ENCODE results near the gene CCBE1.

Gene CCBE1

GRCh38 chr18:59484131-59484530 is 213.1 kb downstream of the CCBE1 start:
- no peak overlapping the region for H2BK15ac ChIP-seq (ENCODE audit: low read depth, poor library complexity, severe bottlenecking)
- no peak overlapping the region for H2BK12ac ChIP-seq (ENCODE audit: low read length in 2 of 2)
- H3K4me3 ChIP-seq (ENCODE audit: insufficient read depth in 1 of 2, low read depth in 1 of 2, low read length in 2 of 2) = no peak overlapping the region
- no peaks in the 10 kb centered on the region for H3K36me3 ChIP-seq (ENCODE audit: control insufficient read depth in 1 of 2, insufficient read depth in 2 of 2, low read depth in 1 of 2, low read length in 2 of 2)
- no peak overlapping the region for H4K8ac ChIP-seq (ENCODE audit: low read length)
- no peak overlapping the region for H2AK5ac ChIP-seq (ENCODE audit: low read length, severe bottlenecking)
- no peak overlapping the region for H3K4ac ChIP-seq (ENCODE audit: low read depth in 1 of 2, low read length in 2 of 2)
- H3K4me1 ChIP-seq (ENCODE audit: control insufficient read depth, insufficient read depth, low read depth, low read length) = no peaks in the 10 kb centered on the region
- no peaks in the 10 kb centered on the region for H3K27me3 ChIP-seq (ENCODE audit: control insufficient read depth in 1 of 2, insufficient read depth in 1 of 2, low read length in 2 of 2)
- no peak overlapping the region for H3K23ac ChIP-seq (ENCODE audit: low read length in 2 of 2)
- no peak overlapping the region for H3K4me2 ChIP-seq (ENCODE audit: low read length, poor library complexity, severe bottlenecking)
- H3K14ac ChIP-seq (ENCODE audit: low read length in 2 of 2) = no peak overlapping the region
- H2BK5ac ChIP-seq (ENCODE audit: low read depth, low read length, poor library complexity, severe bottlenecking) = no peak overlapping the region
- H4K91ac ChIP-seq (ENCODE audit: low read length) = no peak overlapping the region
- no peak overlapping the region for H3K9ac ChIP-seq (ENCODE audit: low read length)
- H3K27ac ChIP-seq (ENCODE audit: low read length, poor library complexity, severe bottlenecking) = no peak overlapping the region
- no peaks in the 10 kb centered on the region for H3K79me1 ChIP-seq (replicated peaks; ENCODE audit: low read length, poor library complexity, severe bottlenecking)
- H3K18ac ChIP-seq (ENCODE audit: low read depth in 1 of 2, low read length in 2 of 2) = no peak overlapping the region
- no peak for DNase-seq
- no peak overlapping the region for H2BK120ac ChIP-seq (ENCODE audit: low read depth, low read length)
- H3K9me3 ChIP-seq (ENCODE audit: control insufficient read depth, low read length) = no peaks in the 10 kb centered on the region
- 42% methylated on average over 1 of the region's 4 CpGs for WGBS
- H2AFZ ChIP-seq (ENCODE audit: low read depth, low read length) = no peak overlapping the region

GRCh38 chr18:59481436-59481835 is 215.8 kb downstream of the CCBE1 start:
- DNase-seq = no peak

GRCh38 chr18:59479776-59480175 is 217.4 kb downstream of the CCBE1 start:
- Histone ChIP-seq H4K91ac (ENCODE audit: low read length) (no peak overlapping the region), H3K27me3 (ENCODE audit: control insufficient read depth in 1 of 2, insufficient read depth in 1 of 2, low read length in 2 of 2) (no peaks in the 10 kb centered on the region), H2BK15ac (ENCODE audit: low read depth, poor library complexity, severe bottlenecking) (no peak overlapping the region), H3K4me2 (ENCODE audit: low read length, poor library complexity, severe bottlenecking) (no peak overlapping the region), H3K36me3 (ENCODE audit: control insufficient read depth in 1 of 2, insufficient read depth in 2 of 2, low read depth in 1 of 2, low read length in 2 of 2) (no peaks in the 10 kb centered on the region), H2AFZ (ENCODE audit: low read depth, low read length) (no peak overlapping the region), H4K8ac (ENCODE audit: low read length) (no peak overlapping the region), H3K9me3 (ENCODE audit: control insufficient read depth, low read length) (no peaks in the 10 kb centered on the region), H2BK120ac (ENCODE audit: low read depth, low read length) (no peak overlapping the region), H3K23ac (ENCODE audit: low read length in 2 of 2) (no peak overlapping the region), H3K14ac (ENCODE audit: low read length in 2 of 2) (no peak overlapping the region), H3K4me1 (ENCODE audit: control insufficient read depth, insufficient read depth, low read depth, low read length) (no peaks in the 10 kb centered on the region), H3K79me1 (replicated peaks; ENCODE audit: low read length, poor library complexity, severe bottlenecking) (no peaks in the 10 kb centered on the region), H3K27ac (ENCODE audit: low read length, poor library complexity, severe bottlenecking) (no peak overlapping the region), H2AK5ac (ENCODE audit: low read length, severe bottlenecking) (no peak overlapping the region), H2BK5ac (ENCODE audit: low read depth, low read length, poor library complexity, severe bottlenecking) (no peak overlapping the region), H3K4ac (ENCODE audit: low read depth in 1 of 2, low read length in 2 of 2) (no peak overlapping the region), H3K4me3 (ENCODE audit: insufficient read depth in 1 of 2, low read depth in 1 of 2, low read length in 2 of 2) (no peak overlapping the region), H3K9ac (ENCODE audit: low read length) (no peak overlapping the region), H2BK12ac (ENCODE audit: low read length in 2 of 2) (no peak overlapping the region), H3K18ac (ENCODE audit: low read depth in 1 of 2, low read length in 2 of 2) (no peak overlapping the region)
- 100% methylated on average over 2 of the region's 2 CpGs for WGBS
- DNase-seq = no peak

More at GRCh38 chr18:59481436-59481835, 215.8 kb downstream of the CCBE1 start:
- no peak overlapping the region for H4K91ac ChIP-seq (ENCODE audit: low read length)
- H3K4ac ChIP-seq (ENCODE audit: low read depth in 1 of 2, low read length in 2 of 2) = no peak overlapping the region
- no peak overlapping the region for H3K14ac ChIP-seq (ENCODE audit: low read length in 2 of 2)
- no peak overlapping the region for H4K8ac ChIP-seq (ENCODE audit: low read length)
- H2BK120ac ChIP-seq (ENCODE audit: low read depth, low read length) = no peak overlapping the region
- no peaks in the 10 kb centered on the region for H3K9me3 ChIP-seq (ENCODE audit: control insufficient read depth, low read length)
- H2BK12ac ChIP-seq (ENCODE audit: low read length in 2 of 2) = no peak overlapping the region
- no peak overlapping the region for H2BK5ac ChIP-seq (ENCODE audit: low read depth, low read length, poor library complexity, severe bottlenecking)
- H3K18ac ChIP-seq (ENCODE audit: low read depth in 1 of 2, low read length in 2 of 2) = no peak overlapping the region
- WGBS = 70% methylated on average over 1 of the region's 3 CpGs
- H2AK5ac ChIP-seq (ENCODE audit: low read length, severe bottlenecking) = no peak overlapping the region
- no peaks in the 10 kb centered on the region for H3K36me3 ChIP-seq (ENCODE audit: control insufficient read depth in 1 of 2, insufficient read depth in 2 of 2, low read depth in 1 of 2, low read length in 2 of 2)
- no peak overlapping the region for H3K4me2 ChIP-seq (ENCODE audit: low read length, poor library complexity, severe bottlenecking)
- H3K4me3 ChIP-seq (ENCODE audit: insufficient read depth in 1 of 2, low read depth in 1 of 2, low read length in 2 of 2) = no peak overlapping the region
- H3K79me1 ChIP-seq (replicated peaks; ENCODE audit: low read length, poor library complexity, severe bottlenecking) = no peaks in the 10 kb centered on the region
- no peak overlapping the region for H2AFZ ChIP-seq (ENCODE audit: low read depth, low read length)
- no peak overlapping the region for H2BK15ac ChIP-seq (ENCODE audit: low read depth, poor library complexity, severe bottlenecking)
- no peak overlapping the region for H3K27ac ChIP-seq (ENCODE audit: low read length, poor library complexity, severe bottlenecking)
- H3K9ac ChIP-seq (ENCODE audit: low read length) = no peak overlapping the region
- H3K23ac ChIP-seq (ENCODE audit: low read length in 2 of 2) = no peak overlapping the region
- no peaks in the 10 kb centered on the region for H3K4me1 ChIP-seq (ENCODE audit: control insufficient read depth, insufficient read depth, low read depth, low read length)
- no peaks in the 10 kb centered on the region for H3K27me3 ChIP-seq (ENCODE audit: control insufficient read depth in 1 of 2, insufficient read depth in 1 of 2, low read length in 2 of 2)

GRCh38 chr18:59478591-59478990 is 218.6 kb downstream of the CCBE1 start:
- H2BK12ac ChIP-seq (ENCODE audit: low read length in 2 of 2) = no peak overlapping the region
- no peak overlapping the region for H3K4me3 ChIP-seq (ENCODE audit: insufficient read depth in 1 of 2, low read depth in 1 of 2, low read length in 2 of 2)
- H3K4me1 ChIP-seq (ENCODE audit: control insufficient read depth, insufficient read depth, low read depth, low read length) = no peaks in the 10 kb centered on the region
- no peaks in the 10 kb centered on the region for H3K36me3 ChIP-seq (ENCODE audit: control insufficient read depth in 1 of 2, insufficient read depth in 2 of 2, low read depth in 1 of 2, low read length in 2 of 2)
- no peak overlapping the region for H3K9ac ChIP-seq (ENCODE audit: low read length)
- DNase-seq = no peak
- no peak overlapping the region for H2BK5ac ChIP-seq (ENCODE audit: low read depth, low read length, poor library complexity, severe bottlenecking)
- H2AFZ ChIP-seq (ENCODE audit: low read depth, low read length) = no peak overlapping the region
- H3K4me2 ChIP-seq (ENCODE audit: low read length, poor library complexity, severe bottlenecking) = no peak overlapping the region
- H2BK15ac ChIP-seq (ENCODE audit: low read depth, poor library complexity, severe bottlenecking) = no peak overlapping the region
- 94% methylated on average over 3 of the region's 3 CpGs for WGBS
- no peak overlapping the region for H4K8ac ChIP-seq (ENCODE audit: low read length)
- no peak overlapping the region for H2AK5ac ChIP-seq (ENCODE audit: low read length, severe bottlenecking)
- no peak overlapping the region for H2BK120ac ChIP-seq (ENCODE audit: low read depth, low read length)
- no peak overlapping the region for H3K14ac ChIP-seq (ENCODE audit: low read length in 2 of 2)
- no peak overlapping the region for H3K4ac ChIP-seq (ENCODE audit: low read depth in 1 of 2, low read length in 2 of 2)
- H3K79me1 ChIP-seq (replicated peaks; ENCODE audit: low read length, poor library complexity, severe bottlenecking) = no peaks in the 10 kb centered on the region
- no peak overlapping the region for H3K23ac ChIP-seq (ENCODE audit: low read length in 2 of 2)
- H3K27me3 ChIP-seq (ENCODE audit: control insufficient read depth in 1 of 2, insufficient read depth in 1 of 2, low read length in 2 of 2) = no peaks in the 10 kb centered on the region
- H3K27ac ChIP-seq (ENCODE audit: low read length, poor library complexity, severe bottlenecking) = no peak overlapping the region
- H4K91ac ChIP-seq (ENCODE audit: low read length) = no peak overlapping the region
- H3K9me3 ChIP-seq (ENCODE audit: control insufficient read depth, low read length) = no peaks in the 10 kb centered on the region
- H3K18ac ChIP-seq (ENCODE audit: low read depth in 1 of 2, low read length in 2 of 2) = no peak overlapping the region

All from mesenchymal stem cell (in vitro differentiated cells and primary cell).